Trophoblast cell (in vitro differentiated cells and primary cell): ENCODE measurements around the gene SMOC2.

Experiments used
- DNase-seq, 2 donors: peaks; one replicate each; pipeline ENCODE4 v3.0.0-alpha.2; 2016
- H2AFZ ChIP-seq: 2 replicates; pipeline ENCODE4 v1.6.1; 2013; ENCODE audit warnings: low read length, moderate library complexity, mild to moderate bottlenecking; ENCODE audit not compliant: insufficient read depth, poor library complexity
- H2AK5ac ChIP-seq: 2 replicates; pipeline ENCODE4 v1.6.1; 2013; ENCODE audit warnings: mild to moderate bottlenecking, low read length
- H2BK120ac ChIP-seq: 2 replicates; pipeline ENCODE4 v1.6.1; 2013; ENCODE audit warnings: low read length, mild to moderate bottlenecking, moderate library complexity; ENCODE audit not compliant: insufficient read depth, poor library complexity
- H2BK12ac ChIP-seq: 2 replicates; pipeline ENCODE4 v1.6.1; 2013; ENCODE audit warnings: mild to moderate bottlenecking, low read length, moderate library complexity
- H2BK5ac ChIP-seq: 2 replicates; pipeline ENCODE4 v1.6.1; 2013; ENCODE audit warnings: low read length, low read depth, moderate library complexity, mild to moderate bottlenecking; ENCODE audit not compliant: poor library complexity
- H3K14ac ChIP-seq: 2 replicates; pipeline ENCODE4 v1.6.1; 2013; ENCODE audit warnings: mild to moderate bottlenecking, low read length
- H3K18ac ChIP-seq: 2 replicates; pipeline ENCODE4 v1.6.1; 2013; ENCODE audit warnings: mild to moderate bottlenecking, low read length
- H3K23ac ChIP-seq: 2 replicates; pipeline ENCODE4 v1.6.1; 2013; ENCODE audit warnings: low read length
- H3K27ac ChIP-seq: 2 replicates; pipeline ENCODE4 v1.5.1; 2013; ENCODE audit warnings: low read depth, mild to moderate bottlenecking, inconsistent platforms, low read length, moderate library complexity
- H3K27me3 ChIP-seq: 2 replicates; pipeline ENCODE4 v1.6.1; 2013; ENCODE audit warnings: inconsistent platforms, mild to moderate bottlenecking, low read length, moderate library complexity; ENCODE audit not compliant: insufficient read depth
- H3K36me3 ChIP-seq, 2 experiments: 1 replicate in 1 of 2; 2 replicates in 1 of 2; pipeline ENCODE4 v1.6.1; 2013; ENCODE audit warnings: low read length in 2 of 2, mild to moderate bottlenecking in 2 of 2, moderate library complexity in 1 of 2; ENCODE audit not compliant: insufficient read depth in 2 of 2, control insufficient read depth in 1 of 2
- H3K4ac ChIP-seq: 2 replicates; pipeline ENCODE4 v1.6.1; 2013; ENCODE audit warnings: low read depth, mild to moderate bottlenecking, low read length, moderate library complexity
- H3K4me1 ChIP-seq, 2 experiments: 1 replicate in 1 of 2; 2 replicates in 1 of 2; pipeline ENCODE4 v1.6.1; 2013; ENCODE audit warnings: low read length in 2 of 2, mild to moderate bottlenecking in 2 of 2, moderate library complexity in 1 of 2; ENCODE audit not compliant: insufficient read depth in 2 of 2, control insufficient read depth in 1 of 2
- H3K4me2 ChIP-seq: 2 replicates; pipeline ENCODE4 v1.6.1; 2013; ENCODE audit warnings: inconsistent platforms, mild to moderate bottlenecking, low read length, moderate library complexity
- H3K4me3 ChIP-seq: 2 replicates; pipeline ENCODE4 v1.5.1; 2013; ENCODE audit warnings: mild to moderate bottlenecking, low read depth, low read length, inconsistent platforms
- H3K79me1 ChIP-seq: one replicate; pipeline ENCODE4 v1.6.1; 2013; ENCODE audit warnings: low read length
- H3K79me2 ChIP-seq: 2 replicates; pipeline ENCODE4 v1.6.1; 2013; ENCODE audit warnings: low read length, mild to moderate bottlenecking; ENCODE audit not compliant: control insufficient read depth, insufficient read depth, poor library complexity
- H3K9ac ChIP-seq: 2 replicates; pipeline ENCODE4 v1.6.1; 2013; ENCODE audit warnings: mild to moderate bottlenecking, low read length
- H3K9me3 ChIP-seq: 2 replicates; pipeline ENCODE4 v1.6.1; 2013; ENCODE audit warnings: low read depth, mild to moderate bottlenecking, control low read depth, inconsistent platforms, low read length; ENCODE audit not compliant: insufficient read depth
- H4K12ac ChIP-seq: 2 replicates; pipeline ENCODE4 v1.6.1; 2013; ENCODE audit warnings: low read depth, mild to moderate bottlenecking, low read length, moderate library complexity
- H4K8ac ChIP-seq: 2 replicates; pipeline ENCODE4 v1.6.1; 2013; ENCODE audit warnings: low read depth, mild to moderate bottlenecking, low read length, moderate library complexity
- H4K91ac ChIP-seq: one replicate; pipeline ENCODE4 v1.6.1; 2013; ENCODE audit warnings: low read depth, mild to moderate bottlenecking, low read length, moderate library complexity
- WGBS: extraction: QIAGEN DNeasy Blood & Tissue Kit; methylation state at CpG from one replicate; pipeline ENCODE4 v1.1.7; 2013; ENCODE audit warnings: missing lambda C conversion rate; ENCODE audit not compliant: insufficient read length, insufficient coverage; ENCODE audit errors: extremely low coverage; 5-methylcytosine and 5-hydroxymethylcytosine counted together

Gene SMOC2

GRCh38 chr6:168473197-168473596 lies 32.2 kb downstream of the SMOC2 start:
- Histone ChIP-seq H3K36me3 (no peaks in the 10 kb centered on the region), H3K4me1 (no peaks in the 10 kb centered on the region), H4K12ac (no peak overlapping the region), H3K23ac (no peak overlapping the region), H3K4ac (no peak overlapping the region), H3K9me3 (peaks cover 4% of the 10 kb centered on the region), H2BK12ac (no peak overlapping the region), H3K9ac (no peak overlapping the region), H3K14ac (no peak overlapping the region), H3K27me3 (no peaks in the 10 kb centered on the region), H2AK5ac (no peak overlapping the region), H3K18ac (no peak overlapping the region), H3K4me2 (no peak overlapping the region), H3K79me1 (no peaks in the 10 kb centered on the region), H2AFZ (no peak overlapping the region), H2BK5ac (no peak overlapping the region), H4K8ac (no peak overlapping the region), H4K91ac (no peak overlapping the region), H3K4me3 (no peak overlapping the region), H3K27ac (no peak overlapping the region), H3K79me2 (no peaks in the 10 kb centered on the region), H2BK120ac (no peak overlapping the region)
- no CpG with 5 or more reads among the region's 7 CpGs for WGBS
- DNase-seq: no peak

GRCh38 chr6:168475188-168476013 lies 34.4 kb downstream of the SMOC2 start:
- Histone ChIP-seq H3K27me3 (no peaks in the 10 kb centered on the region), H4K8ac (no peak overlapping the region), H3K18ac (no peak overlapping the region), H3K23ac (no peak overlapping the region), H3K4ac (no peak overlapping the region), H2AFZ (no peak overlapping the region), H3K14ac (no peak overlapping the region), H2BK12ac (no peak overlapping the region), H3K9ac (no peak overlapping the region), H3K4me1 (no peaks in the 10 kb centered on the region), H2BK120ac (no peak overlapping the region), H4K91ac (no peak overlapping the region), H3K9me3 (peaks cover 6% of the 10 kb centered on the region), H3K27ac (no peak overlapping the region), H2BK5ac (no peak overlapping the region), H3K36me3 (no peaks in the 10 kb centered on the region), H2AK5ac (no peak overlapping the region), H4K12ac (no peak overlapping the region), H3K79me1 (no peaks in the 10 kb centered on the region), H3K4me3 (no peak overlapping the region), H3K79me2 (no peaks in the 10 kb centered on the region), H3K4me2 (no peak overlapping the region)
- WGBS: no CpG with 5 or more reads among the region's 26 CpGs
- DNase-seq: no peak

- H3K23ac ChIP-seq: no peak overlapping the region
- H2BK12ac ChIP-seq: no peak overlapping the region
- H3K27me3 ChIP-seq: no peaks in the 10 kb centered on the region
- H3K4me1 ChIP-seq: no peaks in the 10 kb centered on the region
- no peak overlapping the region for H2AFZ ChIP-seq
- no peaks in the 10 kb centered on the region for H3K36me3 ChIP-seq
- H3K27ac ChIP-seq: no peak overlapping the region
- no peak overlapping the region for H2AK5ac ChIP-seq
- H4K91ac ChIP-seq: no peak overlapping the region
- no peak overlapping the region for H3K4me3 ChIP-seq
- H3K14ac ChIP-seq: no peak overlapping the region
- no peak overlapping the region for H3K9ac ChIP-seq
- no peak overlapping the region for H4K8ac ChIP-seq
- H2BK5ac ChIP-seq: no peak overlapping the region
- H3K9me3 ChIP-seq: peaks cover 3% of the 10 kb centered on the region
- no peaks in the 10 kb centered on the region for H3K79me1 ChIP-seq
- H3K4me2 ChIP-seq: no peak overlapping the region
- no peaks in the 10 kb centered on the region for H3K79me2 ChIP-seq
- H3K18ac ChIP-seq: no peak overlapping the region
- no peak overlapping the region for H4K12ac ChIP-seq
- H3K4ac ChIP-seq: no peak overlapping the region
- H2BK120ac ChIP-seq: no peak overlapping the region
- DNase-seq: no peak
- WGBS: no CpG with 5 or more reads among the region's 4 CpGs
These were observed 38.4 kb downstream of the SMOC2 start for GRCh38 chr6:168479421-168479820.

GRCh38 chr6:168480481-168480880 lies 39.5 kb downstream of the SMOC2 start:
- peaks cover 3% of the 10 kb centered on the region for H3K9me3 ChIP-seq
- no peak overlapping the region for H3K9ac ChIP-seq
- no peak overlapping the region for H2BK12ac ChIP-seq
- no peak for DNase-seq
- H4K91ac ChIP-seq: no peak overlapping the region
- H3K4ac ChIP-seq: no peak overlapping the region
- H3K14ac ChIP-seq: no peak overlapping the region
- no peak overlapping the region for H3K23ac ChIP-seq
- no peak overlapping the region for H3K4me2 ChIP-seq
- no peaks in the 10 kb centered on the region for H3K79me1 ChIP-seq
- no peak overlapping the region for H4K8ac ChIP-seq
- H3K18ac ChIP-seq: no peak overlapping the region
- no peak overlapping the region for H2AK5ac ChIP-seq
- no peaks in the 10 kb centered on the region for H3K79me2 ChIP-seq
- no peak overlapping the region for H3K4me3 ChIP-seq
- no peak overlapping the region for H2AFZ ChIP-seq
- no peaks in the 10 kb centered on the region for H3K27me3 ChIP-seq
- no peaks in the 10 kb centered on the region for H3K4me1 ChIP-seq
- H3K36me3 ChIP-seq: no peaks in the 10 kb centered on the region
- no peak overlapping the region for H2BK5ac ChIP-seq
- no peak overlapping the region for H2BK120ac ChIP-seq
- no peak overlapping the region for H4K12ac ChIP-seq
- no peak overlapping the region for H3K27ac ChIP-seq
